Peyer's patch (tissue), 4 donors: ENCODE results near the gene PLG.

Experiments
- POLR2A ChIP-seq, 2 donors: fragments of 450-650 bp; IDR thresholded peaks; one replicate each; pipeline ENCODE4 v1.5.1; 2017; ENCODE audit warnings: antibody characterized with exemption in 2 of 2, mild to moderate bottlenecking in 2 of 2, moderate library complexity in 2 of 2
- TF ChIP-seq, protein P1 (sequence below), 6 experiments: fragments of 450-650 bp in 4 of 6; fragments of 200-600 bp in 2 of 6; sonication (generic) in 1 of 6; IDR thresholded peaks; one replicate each; pipeline ENCODE4 v1.5.1; 2017 to 2019; ENCODE audit warnings: antibody characterized with exemption in 6 of 6, mild to moderate bottlenecking in 3 of 6, moderate library complexity in 1 of 6

DNA sequence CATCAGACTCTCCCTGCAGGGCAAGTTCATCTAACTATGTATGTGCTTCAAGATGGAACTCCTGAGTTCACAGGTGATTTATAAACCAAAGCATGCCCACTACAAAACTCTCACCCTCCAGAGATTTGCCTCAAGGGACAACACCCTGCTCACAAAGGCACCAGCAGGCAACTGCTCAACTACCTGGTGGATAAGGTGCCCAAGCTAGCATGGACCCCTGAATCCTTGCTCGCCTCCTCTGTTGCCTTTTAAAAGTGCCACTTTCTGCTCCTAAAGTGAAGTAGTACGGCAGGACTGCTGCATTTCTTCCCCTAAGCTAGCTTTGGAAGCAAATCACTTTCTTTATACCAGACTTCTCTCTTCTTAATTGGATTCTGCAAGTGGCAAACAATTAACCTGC, 39.2 kb upstream of the PLG start:
- no peak for TF ChIP-seq POLR2A (IDR thresholded peaks at IDR 0.05)
- TF ChIP-seq, protein P1, sequence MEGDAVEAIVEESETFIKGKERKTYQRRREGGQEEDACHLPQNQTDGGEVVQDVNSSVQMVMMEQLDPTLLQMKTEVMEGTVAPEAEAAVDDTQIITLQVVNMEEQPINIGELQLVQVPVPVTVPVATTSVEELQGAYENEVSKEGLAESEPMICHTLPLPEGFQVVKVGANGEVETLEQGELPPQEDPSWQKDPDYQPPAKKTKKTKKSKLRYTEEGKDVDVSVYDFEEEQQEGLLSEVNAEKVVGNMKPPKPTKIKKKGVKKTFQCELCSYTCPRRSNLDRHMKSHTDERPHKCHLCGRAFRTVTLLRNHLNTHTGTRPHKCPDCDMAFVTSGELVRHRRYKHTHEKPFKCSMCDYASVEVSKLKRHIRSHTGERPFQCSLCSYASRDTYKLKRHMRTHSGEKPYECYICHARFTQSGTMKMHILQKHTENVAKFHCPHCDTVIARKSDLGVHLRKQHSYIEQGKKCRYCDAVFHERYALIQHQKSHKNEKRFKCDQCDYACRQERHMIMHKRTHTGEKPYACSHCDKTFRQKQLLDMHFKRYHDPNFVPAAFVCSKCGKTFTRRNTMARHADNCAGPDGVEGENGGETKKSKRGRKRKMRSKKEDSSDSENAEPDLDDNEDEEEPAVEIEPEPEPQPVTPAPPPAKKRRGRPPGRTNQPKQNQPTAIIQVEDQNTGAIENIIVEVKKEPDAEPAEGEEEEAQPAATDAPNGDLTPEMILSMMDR (IDR thresholded peaks at IDR 0.05), result no peak
